IMR-90 (cell line): ENCODE data around the gene IGF2BP1. TPM values are rescaled to one million over a fixed set of nuclear protein-coding genes. Genes with fewer than 3 reads are reported as not detected.

Experiments used
- ATAC-seq: fragments of 200-7000 bp; cut with Tn5 transposase; 2 replicates; pipeline ENCODE4 v1.9.1; 2020; ENCODE audit warnings: low read depth, mild to moderate bottlenecking, moderate library complexity
- BruUV-seq: library from RNA; stranded (reverse); fragments of 400-500 nt; replicated peaks from 2 replicates; lab custom pipeline; 2021; lab: Mats Ljungman, UMichigan
- CTCF ChIA-PET: fragments of 300-600 bp; formaldehyde crosslinking; extraction: SDS; loops from one replicate; lab custom pipeline; 2021; ENCODE audit warnings: antibody characterized with exemption; lab: Yijun Ruan, JAX
- POLR2A ChIA-PET: fragments of 300-600 bp; sonication (Branson Sonifier 250); formaldehyde crosslinking; loops from one replicate; lab custom pipeline; 2022; ENCODE audit warnings: antibody characterized with exemption; ENCODE audit not compliant: unreplicated experiment; lab: Charles Lee
- DNase-seq: peaks from one replicate; pipeline ENCODE4 v3.0.0; 2013
- H2AFZ ChIP-seq: replicated peaks from 2 replicates; pipeline ENCODE3; 2013; ENCODE audit warnings: low read length, mild to moderate bottlenecking; ENCODE audit not compliant: poor library complexity
- H2AK5ac ChIP-seq: 2 replicates; pipeline ENCODE4 v1.6.1; 2013; ENCODE audit warnings: low read depth, low read length, inconsistent platforms
- H2AK9ac ChIP-seq: replicated peaks from 2 replicates; pipeline ENCODE3; 2013; ENCODE audit warnings: mild to moderate bottlenecking, low read depth, low read length, moderate library complexity; ENCODE audit not compliant: poor library complexity
- H2BK120ac ChIP-seq: 2 replicates; pipeline ENCODE4 v1.6.1; 2013; ENCODE audit warnings: low read depth, low read length, inconsistent platforms
- H2BK15ac ChIP-seq: 3 replicates; pipeline ENCODE4 v1.6.1; 2013; ENCODE audit warnings: low read depth, low read length, inconsistent platforms
- H2BK20ac ChIP-seq: 2 replicates; pipeline ENCODE4 v1.6.1; 2013; ENCODE audit warnings: low read depth, mild to moderate bottlenecking, inconsistent platforms, low read length, moderate library complexity
- H2BK5ac ChIP-seq: 2 replicates; pipeline ENCODE4 v1.6.1; 2013; ENCODE audit warnings: mild to moderate bottlenecking, low read depth, low read length, inconsistent platforms; ENCODE audit not compliant: poor library complexity, severe bottlenecking
- H3K14ac ChIP-seq: replicated peaks from 2 replicates; pipeline ENCODE4 v1.6.1; 2013; ENCODE audit warnings: low read depth, low read length, inconsistent platforms
- H3K18ac ChIP-seq: 2 replicates; pipeline ENCODE4 v1.6.1; 2013; ENCODE audit warnings: low read depth, low read length, control low read depth
- H3K23ac ChIP-seq: 2 replicates; pipeline ENCODE4 v1.6.1; 2013; ENCODE audit warnings: low read depth, low read length, inconsistent platforms
- H3K27ac ChIP-seq: 2 replicates; pipeline ENCODE4 v1.5.1; 2013; ENCODE audit warnings: mild to moderate bottlenecking, control low read depth, low read length; ENCODE audit not compliant: insufficient read depth
- H3K27me3 ChIP-seq: 2 replicates; pipeline ENCODE4 v1.6.1; 2013; ENCODE audit warnings: low read length; ENCODE audit not compliant: control insufficient read depth, insufficient read depth
- H3K36me3 ChIP-seq: 2 replicates; pipeline ENCODE4 v1.6.1; 2013; ENCODE audit warnings: low read length, mixed read lengths; ENCODE audit not compliant: control insufficient read depth, insufficient read depth
- H3K4ac ChIP-seq: 2 replicates; pipeline ENCODE4 v1.6.1; 2013; ENCODE audit warnings: low read depth, low read length, inconsistent platforms
- H3K4me1 ChIP-seq: 2 replicates; pipeline ENCODE4 v1.6.1; 2013; ENCODE audit warnings: low read length, mixed read lengths; ENCODE audit not compliant: control insufficient read depth, insufficient read depth
- H3K4me2 ChIP-seq: 2 replicates; pipeline ENCODE4 v1.6.1; 2013; ENCODE audit warnings: low read depth, mild to moderate bottlenecking, control low read depth, low read length, moderate library complexity
- H3K4me3 ChIP-seq: 2 replicates; pipeline ENCODE4 v1.5.1; 2013; ENCODE audit warnings: low read depth, mild to moderate bottlenecking, control low read depth, low read length, moderate library complexity; ENCODE audit not compliant: insufficient read depth
- H3K56ac ChIP-seq: 2 replicates; pipeline ENCODE4 v1.6.1; 2013; ENCODE audit warnings: low read length, inconsistent platforms; ENCODE audit not compliant: insufficient read depth; ENCODE audit errors: extremely low read depth
- H3K79me1 ChIP-seq, 2 experiments: 2 replicates each; pipeline ENCODE4 v1.6.1; 2013; ENCODE audit warnings: low read length in 2 of 2, inconsistent platforms in 1 of 2, low read depth in 1 of 2
- H3K9ac ChIP-seq: 2 replicates; pipeline ENCODE4 v1.6.1; 2013; ENCODE audit warnings: low read depth, low read length, control low read depth
- H3K9me1 ChIP-seq: 2 replicates; pipeline ENCODE4 v1.6.1; 2013; ENCODE audit warnings: low read length, inconsistent platforms; ENCODE audit not compliant: insufficient read depth
- H3K9me3 ChIP-seq: 2 replicates; pipeline ENCODE4 v1.6.1; 2013; ENCODE audit warnings: low read length; ENCODE audit not compliant: control insufficient read depth, insufficient read depth
- H4K20me1 ChIP-seq: 2 replicates; pipeline ENCODE4 v1.6.1; 2013; ENCODE audit warnings: low read length, inconsistent platforms; ENCODE audit not compliant: insufficient read depth
- H4K5ac ChIP-seq: 2 replicates; pipeline ENCODE4 v1.6.1; 2013; ENCODE audit warnings: mild to moderate bottlenecking, low read depth, low read length, control low read depth
- H4K8ac ChIP-seq, 2 experiments: 2 replicates each; pipeline ENCODE4 v1.6.1; 2013; ENCODE audit warnings: low read depth in 2 of 2, low read length in 2 of 2, control low read depth in 1 of 2, inconsistent platforms in 1 of 2
- H4K91ac ChIP-seq: 2 replicates; pipeline ENCODE4 v1.6.1; 2013; ENCODE audit warnings: low read depth, low read length, inconsistent platforms; ENCODE audit not compliant: insufficient read depth
- BHLHE40 ChIP-seq: fragments of 150-350 bp; IDR thresholded peaks from 2 replicates; pipeline ENCODE4 v1.6.1; 2016; ENCODE audit warnings: mild to moderate bottlenecking, low read depth, low read length
- CEBPB ChIP-seq: IDR thresholded peaks from 2 replicates; pipeline ENCODE4 v1.6.1; 2012; ENCODE audit warnings: low read depth, low read length, improper control_type of control experiment
- CHD1 ChIP-seq: IDR thresholded peaks from 2 replicates; pipeline ENCODE4 v1.6.1; 2012; ENCODE audit warnings: low read depth, low read length, improper control_type of control experiment
- CTCF ChIP-seq: conservative IDR thresholded peaks from 2 replicates; pipeline ENCODE4 v1.5.1; 2012; ENCODE audit warnings: mild to moderate bottlenecking, low read depth, low read length, improper control_type of control experiment
- ELK1 ChIP-seq: fragments of 150-350 bp; IDR thresholded peaks from 2 replicates; pipeline ENCODE4 v1.6.1; 2016; ENCODE audit warnings: low read depth, mild to moderate bottlenecking, low read length, moderate library complexity, borderline replicate concordance
- FOS ChIP-seq: fragments of 150-350 bp; IDR thresholded peaks from 2 replicates; pipeline ENCODE4 v1.6.1; 2016; ENCODE audit warnings: low read depth, low read length
- MAFK ChIP-seq: IDR thresholded peaks from 2 replicates; pipeline ENCODE4 v1.6.1; 2012; ENCODE audit warnings: low read depth, low read length, improper control_type of control experiment
- MAZ ChIP-seq: IDR thresholded peaks from 2 replicates; pipeline ENCODE4 v1.6.1; 2012; ENCODE audit warnings: low read depth, mild to moderate bottlenecking, low read length, improper control_type of control experiment, moderate library complexity, borderline replicate concordance
- MXI1 ChIP-seq: IDR thresholded peaks from 2 replicates; pipeline ENCODE4 v1.6.1; 2012; ENCODE audit warnings: low read depth, mild to moderate bottlenecking, low read length, moderate library complexity, borderline replicate concordance
- NFE2L2 ChIP-seq: fragments of 150-350 bp; IDR thresholded peaks from 2 replicates; pipeline ENCODE4 v1.6.1; 2016; ENCODE audit warnings: low read depth, mild to moderate bottlenecking, low read length
- RAD21 ChIP-seq: IDR thresholded peaks from 2 replicates; pipeline ENCODE4 v1.6.1; 2012; ENCODE audit warnings: low read length, improper control_type of control experiment
- RCOR1 ChIP-seq: IDR thresholded peaks from 2 replicates; pipeline ENCODE4 v1.6.1; 2012; ENCODE audit warnings: mild to moderate bottlenecking, low read length, improper control_type of control experiment; ENCODE audit not compliant: insufficient replicate concordance
- RFX5 ChIP-seq: IDR thresholded peaks from 2 replicates; pipeline ENCODE4 v1.8.0; 2012; ENCODE audit warnings: low read depth, mild to moderate bottlenecking, low read length, moderate library complexity
- SMC3 ChIP-seq: fragments of 150-350 bp; IDR thresholded peaks from 2 replicates; pipeline ENCODE4 v1.6.1; 2016; ENCODE audit warnings: low read depth, mild to moderate bottlenecking, antibody characterized with exemption, low read length, moderate library complexity
- USF2 ChIP-seq: fragments of 150-350 bp; IDR thresholded peaks from 2 replicates; pipeline ENCODE4 v1.6.1; 2017; ENCODE audit warnings: mild to moderate bottlenecking, antibody characterized with exemption, low read length, low read depth
- WGBS, 2 experiments: methylation state at CpG; one replicate each; pipeline versions ENCODE4 v1.1.5 to v1.1.7; 2013; ENCODE audit warnings: missing lambda C conversion rate in 2 of 2; ENCODE audit not compliant: insufficient read length in 1 of 2; ENCODE audit errors: extremely low coverage in 2 of 2; 5-methylcytosine and 5-hydroxymethylcytosine counted together
- dilution Hi-C: fragments of 300-500 bp; cut with HindIII; formaldehyde crosslinking; loops from one replicate; pipeline ENCODE4 v1.14.3; 2018; ENCODE audit warnings: low sequenced_read_pairs; ENCODE audit not compliant: unreplicated experiment
- in situ Hi-C: fragments of 300-500 bp; cut with MboI; formaldehyde crosslinking; loops from 3 replicates; pipeline ENCODE4 v1.14.3; 2019; ENCODE audit warnings: low sequenced_read_pairs, inconsistent platforms, mixed read lengths
- intact Hi-C: fragments of 100-400 bp; cut with micrococcal nuclease; formaldehyde crosslinking; loops from 2 replicates; pipeline ENCODE4 v1.10.0; 2022
- polyA plus RNA-seq, 3 experiments: library from polyadenylated mRNA; depleted of rRNA; stranded (reverse); fragments of >200 nt; gene quantifications; 2 replicates each; pipeline ENCODE4 v1.2.3, GENCODE V29; 2012; ENCODE audit warnings: low replicate concordance in 1 of 3
- total RNA-seq: library from RNA; depleted of rRNA; stranded (reverse); fragments of >200 nt; gene quantifications from 2 replicates; pipeline ENCODE4 v1.2.3, GENCODE V29; 2012

The IGF2BP1 gene
- total and polyA plus RNA-seq, 2 of the 4 experiments (the other 2 are of a cell fraction): 10.2 to 13.1 TPM

- Histone ChIP-seq H3K9me3 (0 out of 2 replicates have a peak, but pooled peaks cover 2% of the 10 kb centered on the region), H3K36me3 (no peaks in the 10 kb centered on the region), H3K56ac (no peak overlapping the region), H3K4ac (no peak overlapping the region; the same call in 1 of the 2 replicates), H2BK5ac (no peak overlapping the region), H4K20me1 (no peaks in the 10 kb centered on the region), H3K79me1 (no peaks in the 10 kb centered on the region; a peak in 1 of 4 replicates), H3K27me3 (no peaks in the 10 kb centered on the region), H3K4me2 (no peak overlapping the region), H2AFZ (no peak overlapping the region), H2BK20ac (no peak overlapping the region), H3K14ac (no peak overlapping the region), H3K4me3 (no peak overlapping the region), H3K9me1 (peaks cover 7% of the 10 kb centered on the region), H2AK5ac (peak overlapping the region; percentile 20; the same call in 1 of the 2 replicates), H3K9ac (no peak overlapping the region), H4K91ac (no peak overlapping the region), H2BK15ac (0 out of 3 replicates have a peak overlapping the region, but pooled peaks have one; percentile 21), H3K4me1 (peaks cover 9% of the 10 kb centered on the region), H3K23ac (no peak overlapping the region), H4K8ac (no peak overlapping the region), H4K5ac (no peak overlapping the region), H2AK9ac (no peak overlapping the region), H3K27ac (no peak overlapping the region), H3K18ac (no peak overlapping the region), H2BK120ac (no peak overlapping the region)
- no TSS peak for BruUV-seq
- no CpG with 5 or more reads among the region's 3 CpGs for WGBS, 2 experiments
- intact Hi-C loops: no loop called here
- dilution Hi-C loops: no loop called here
- ChIA-PET POLR2A (interaction anchor here (0.7 kb wide), 1 partner anchor 15 kb away, joined by 5 read pairs; no protein-coding TSS in a partner anchor), CTCF (no interaction called here)
- DNase-seq (no peak), ATAC-seq (no peak)
- in situ Hi-C loops: no loop called here
- TF ChIP-seq USF2 (no peak), FOS (no peak), CTCF (no peak), MAFK (no peak), NFE2L2 (no peak), MAZ (no peak), MXI1 (no peak), BHLHE40 (no peak), SMC3 (no peak), CHD1 (no peak), CEBPB (no peak), RAD21 (no peak), ELK1 (no peak), RFX5 (no peak), RCOR1 (no peak)
Measured at GRCh38 chr17:49074851-49075540, 77.8 kb downstream of the IGF2BP1 start.
